Measurements from ENCODE around the gene LMNB1.
"Not testable (repeated sequence)": the region's sequence is repeated elsewhere in the genome, so short reads cannot be mapped to it uniquely, and the experiment has no call there.

Gene LMNB1

DNA sequence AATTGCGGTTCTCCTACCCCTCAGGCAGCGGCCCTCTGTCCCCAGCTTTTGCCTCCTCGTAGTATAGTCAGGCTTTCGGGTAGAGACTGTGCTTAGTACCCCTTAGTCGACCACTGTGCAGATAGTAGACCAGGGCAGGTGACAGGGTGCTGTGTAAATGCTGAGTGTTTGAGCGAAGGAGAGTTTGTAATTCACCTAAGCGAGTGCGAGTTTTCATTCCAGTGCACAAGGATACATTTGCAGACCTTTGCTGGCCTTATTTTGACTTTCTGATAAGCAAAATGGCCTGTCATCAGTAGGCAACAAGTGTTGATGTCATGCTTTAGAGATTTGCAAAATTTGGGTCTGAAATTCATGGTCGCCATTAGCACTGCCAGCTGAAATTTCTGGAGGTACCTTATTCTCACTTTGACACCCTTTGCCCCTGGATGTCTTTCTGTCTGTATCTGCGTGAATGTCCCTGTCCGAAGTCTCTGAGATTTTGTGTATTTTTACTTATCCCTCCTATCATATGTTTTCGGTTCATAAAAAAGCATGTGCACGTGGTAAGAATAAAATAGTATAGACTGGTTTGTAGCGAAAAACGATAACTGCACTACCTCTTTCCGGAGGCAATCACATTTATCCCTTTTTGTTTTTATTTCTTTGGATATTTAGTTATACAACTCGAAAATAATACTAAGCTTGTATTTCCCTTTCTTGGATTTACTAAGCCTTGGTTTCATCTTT, 1.9 kb downstream of the LMNB1 start:
- DNase-seq (ENCODE audit: low read depth), result no peak

DNA sequence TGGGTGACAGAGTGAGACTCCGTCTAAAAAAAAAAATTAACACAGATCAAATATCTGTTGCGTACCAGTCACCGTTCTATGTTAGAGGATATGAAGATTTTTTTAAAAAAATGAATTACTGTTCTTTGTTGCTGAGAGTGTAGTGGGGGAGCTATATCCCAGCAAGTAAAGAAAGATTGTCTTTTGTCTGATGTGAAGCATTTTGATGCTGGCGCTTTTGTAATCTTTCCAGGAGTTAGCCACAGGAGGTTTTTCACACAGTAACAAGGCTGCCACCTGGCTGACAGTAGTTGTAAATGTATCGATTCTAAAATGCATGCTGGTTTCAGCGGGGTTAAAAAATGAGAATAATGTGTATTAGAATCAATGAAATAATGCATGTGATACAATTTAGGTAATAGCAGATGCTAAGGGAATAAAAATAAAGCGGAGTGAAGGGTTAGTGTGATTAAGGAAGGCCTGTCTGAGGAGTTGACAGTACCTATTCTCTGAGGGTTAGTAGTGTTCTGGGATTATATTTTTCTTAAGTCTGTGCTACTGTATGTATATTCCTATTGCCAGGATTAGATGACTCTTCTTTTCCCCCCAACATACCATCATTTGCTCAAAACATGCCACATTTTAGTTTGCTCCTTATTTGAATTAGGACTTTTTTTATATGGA, 3.4 kb downstream of the LMNB1 start:
- peak; percentile 34 for DNase-seq (ENCODE audit: low read depth)

DNA sequence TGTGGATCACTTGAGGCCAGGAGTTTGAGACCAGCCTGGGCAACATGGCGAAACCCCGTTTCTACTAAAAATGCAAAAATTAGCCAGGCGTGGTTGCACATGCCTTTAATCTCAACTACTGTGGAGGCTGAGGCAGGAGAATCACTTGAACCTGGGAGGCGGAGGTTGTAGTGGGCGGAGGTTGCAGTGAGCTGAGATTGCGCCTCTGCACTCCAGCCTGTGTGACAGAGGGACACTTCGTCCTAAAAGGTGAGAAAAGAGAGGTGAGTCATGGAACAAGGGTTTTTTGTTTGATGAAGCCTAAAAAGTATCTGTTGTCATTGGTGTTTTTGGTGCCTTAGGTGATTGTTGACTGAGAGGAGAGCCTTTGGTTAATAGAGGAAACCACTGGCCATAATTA, 11.5 kb downstream of the LMNB1 start:
- not testable (repeated sequence) for DNase-seq (ENCODE audit: low read depth)

DNA sequence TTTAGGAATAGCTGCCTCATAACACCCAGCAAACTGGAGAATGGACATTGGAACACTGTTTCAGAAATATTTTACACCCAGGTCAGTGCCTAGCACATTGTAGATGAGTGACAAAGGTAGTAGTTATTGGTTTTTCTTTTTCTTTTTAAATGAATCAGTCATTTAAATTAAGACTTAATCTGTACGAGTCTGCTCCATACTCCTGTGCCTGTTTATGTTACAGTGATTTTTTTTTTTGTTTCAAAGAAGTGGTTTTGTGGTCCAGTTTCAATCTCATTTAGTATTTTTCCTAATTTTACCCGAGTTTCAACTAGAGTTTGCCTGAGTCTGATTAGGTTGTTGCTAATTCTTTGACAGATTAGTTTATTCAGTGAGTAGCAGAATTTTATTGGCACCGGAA, 16.2 kb downstream of the LMNB1 start:
- no peak for DNase-seq (ENCODE audit: low read depth)

DNA sequence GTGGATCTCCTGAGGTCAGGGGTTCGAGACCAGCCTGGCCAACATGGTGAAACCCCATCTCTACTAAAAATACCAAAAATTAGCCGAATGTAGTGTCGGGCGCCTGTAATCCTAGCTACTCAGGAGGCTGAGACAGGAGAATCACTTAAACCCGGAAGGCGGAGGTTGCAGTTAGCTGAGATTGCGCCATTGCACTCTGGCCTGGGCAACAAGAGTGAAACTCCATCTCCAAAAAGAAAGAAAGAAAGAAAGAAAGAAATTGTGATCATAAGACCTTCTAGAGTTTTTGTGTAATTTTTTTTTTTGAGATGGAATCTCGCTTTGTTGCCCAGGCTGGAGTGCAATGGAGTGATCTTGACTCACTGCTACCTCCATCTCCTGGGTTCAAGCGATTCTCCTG, 16.7 kb downstream of the LMNB1 start:
- DNase-seq (ENCODE audit: low read depth), result not testable (repeated sequence)

DNA sequence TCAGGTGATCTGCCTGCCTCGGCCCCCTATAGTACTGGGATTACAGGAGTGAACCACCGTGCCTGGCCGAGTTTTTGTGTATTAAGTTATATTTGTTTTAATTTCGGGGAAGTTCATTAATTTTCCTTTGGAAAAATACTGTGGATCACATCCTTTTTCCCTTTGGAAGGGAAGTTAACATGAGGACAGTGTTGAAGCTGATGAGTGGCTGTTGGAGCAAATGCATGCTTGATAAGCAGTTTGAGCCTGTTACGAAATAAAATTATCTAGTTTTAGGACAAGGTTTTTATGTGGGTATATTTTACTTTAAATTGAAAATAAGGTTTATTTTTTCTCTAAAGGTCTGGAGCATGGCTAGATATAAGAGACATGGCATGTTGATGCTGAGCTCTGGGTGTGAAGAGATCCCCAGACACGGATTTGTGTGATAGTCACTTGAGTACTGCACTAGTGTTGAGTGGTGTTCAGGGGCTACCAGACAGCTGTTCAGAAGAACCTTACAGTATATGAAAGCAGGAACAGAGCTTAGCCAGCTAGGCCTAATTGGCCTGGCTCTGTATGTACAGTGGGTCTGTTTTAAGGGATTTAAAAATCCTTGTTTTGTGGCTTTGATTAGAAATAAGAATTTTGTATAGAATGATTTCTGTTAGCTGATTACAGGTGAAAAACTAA, 17.4 kb downstream of the LMNB1 start:
- DNase-seq (ENCODE audit: low read depth), result no peak

DNA sequence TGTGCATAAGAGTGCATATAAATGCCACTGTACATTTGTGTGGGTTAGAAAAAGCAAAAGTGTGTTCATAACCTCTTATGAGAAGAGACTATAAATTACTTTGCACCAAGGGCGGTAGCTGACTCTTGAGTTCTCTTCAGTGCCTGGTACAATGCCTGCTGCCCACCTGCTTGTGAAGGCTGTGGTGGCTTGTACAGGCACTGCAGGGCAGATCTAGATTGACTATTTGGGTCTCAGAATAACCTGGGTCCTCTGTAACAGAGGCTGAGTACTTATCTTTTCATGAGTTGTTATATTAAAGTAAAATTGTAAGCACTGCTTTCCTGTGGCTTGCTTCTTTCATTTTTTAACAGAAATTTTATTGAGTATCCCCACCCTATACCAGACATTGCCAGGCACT, 22.8 kb downstream of the LMNB1 start:
- no peak for DNase-seq (ENCODE audit: low read depth)

DNA sequence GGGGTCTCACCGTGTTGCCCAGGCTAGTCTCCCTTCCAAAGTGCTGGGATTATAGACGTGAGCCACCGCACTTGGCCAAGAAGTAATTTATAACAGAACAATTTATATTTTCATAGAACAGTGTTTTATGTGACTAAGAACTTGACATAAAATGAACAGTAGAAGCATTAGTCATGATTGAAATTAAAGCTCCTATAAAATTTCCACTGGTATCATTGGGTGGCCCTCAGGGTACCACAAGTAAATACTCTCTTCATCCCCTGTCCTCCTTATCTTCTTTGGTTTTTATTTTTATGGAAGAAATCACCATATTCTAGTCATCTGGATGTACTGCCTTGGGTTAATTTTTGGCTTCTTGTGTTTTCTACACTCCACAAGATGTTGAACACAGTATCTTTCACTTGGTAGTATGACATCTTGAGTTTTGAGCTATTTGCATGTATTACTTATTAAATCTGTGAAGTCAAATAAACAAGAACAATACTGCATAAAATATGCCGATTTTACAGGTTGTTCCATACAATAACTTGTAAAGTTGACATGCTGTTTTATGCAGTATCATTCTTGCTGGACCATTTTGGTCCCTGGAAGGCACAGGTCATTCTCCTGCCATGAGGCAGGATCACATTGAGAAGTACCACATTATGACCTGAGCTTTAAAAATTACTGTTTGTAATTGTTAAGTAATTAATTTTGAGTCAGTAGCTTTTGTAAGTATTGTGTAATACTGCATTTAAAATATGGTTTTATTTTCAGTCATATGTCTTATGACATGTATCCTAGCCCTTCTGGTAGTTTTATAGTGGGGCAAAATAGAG, 24.4 kb downstream of the LMNB1 start:
- DNase-seq (ENCODE audit: low read depth), result no peak

DNA sequence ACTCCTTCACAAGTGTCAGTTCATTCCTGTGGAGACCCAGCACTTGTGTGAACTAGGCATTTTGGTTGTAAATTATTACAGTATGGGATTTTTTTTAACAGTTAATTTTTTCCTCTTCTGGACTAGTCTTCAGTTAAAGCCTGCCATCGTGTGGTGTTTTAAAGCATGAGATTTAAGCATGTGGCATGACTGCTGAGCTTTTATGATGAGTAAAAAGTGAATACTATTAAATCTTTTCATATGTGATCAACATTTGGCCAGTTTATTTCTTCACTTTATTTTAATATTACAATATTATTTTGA, 25.0 kb downstream of the LMNB1 start:
- no peak for DNase-seq (ENCODE audit: low read depth)

DNA sequence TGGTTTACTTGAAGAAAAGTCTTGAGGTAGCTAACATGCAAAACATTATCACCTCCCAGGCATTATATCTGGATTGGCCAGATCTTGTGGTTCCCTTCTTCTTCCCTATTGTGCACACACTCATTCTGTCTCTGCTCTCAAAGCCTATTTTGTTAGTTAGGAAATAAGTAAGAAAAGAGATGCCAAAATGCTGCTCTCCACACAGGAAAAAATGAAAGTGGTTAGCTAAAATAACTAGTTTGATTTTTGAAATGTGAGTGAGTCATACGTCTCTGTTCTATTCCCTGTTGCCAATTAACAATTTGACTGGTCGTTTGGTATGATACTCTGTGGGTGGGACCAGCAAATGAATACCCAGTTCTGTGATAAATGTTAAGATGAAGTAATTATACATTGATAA, 28.1 kb downstream of the LMNB1 start:
- DNase-seq (ENCODE audit: low read depth), result no peak

DNA sequence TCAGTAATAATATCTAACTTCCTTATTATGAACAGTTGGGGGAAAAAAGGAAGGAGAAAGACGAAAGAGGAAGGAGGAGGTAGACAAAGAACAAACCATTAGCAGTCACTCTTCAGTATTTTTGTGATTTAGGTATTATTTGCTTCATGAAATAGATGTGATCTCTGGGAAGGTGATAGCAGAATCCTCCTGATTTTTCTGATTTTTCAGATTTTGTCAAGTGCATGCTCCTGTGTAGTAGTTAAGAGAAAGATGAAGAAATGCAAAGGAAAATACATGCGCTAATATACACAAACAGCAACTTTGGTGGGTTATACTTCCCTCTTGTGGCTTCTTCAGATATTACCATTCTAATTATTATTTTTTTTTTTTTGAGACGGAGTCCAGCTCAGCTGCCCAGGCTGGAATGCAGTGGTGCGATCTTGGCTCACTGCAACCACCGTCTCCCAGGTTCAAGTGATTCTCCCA, 31.6 kb downstream of the LMNB1 start:
- DNase-seq (ENCODE audit: low read depth), result no peak

DNA sequence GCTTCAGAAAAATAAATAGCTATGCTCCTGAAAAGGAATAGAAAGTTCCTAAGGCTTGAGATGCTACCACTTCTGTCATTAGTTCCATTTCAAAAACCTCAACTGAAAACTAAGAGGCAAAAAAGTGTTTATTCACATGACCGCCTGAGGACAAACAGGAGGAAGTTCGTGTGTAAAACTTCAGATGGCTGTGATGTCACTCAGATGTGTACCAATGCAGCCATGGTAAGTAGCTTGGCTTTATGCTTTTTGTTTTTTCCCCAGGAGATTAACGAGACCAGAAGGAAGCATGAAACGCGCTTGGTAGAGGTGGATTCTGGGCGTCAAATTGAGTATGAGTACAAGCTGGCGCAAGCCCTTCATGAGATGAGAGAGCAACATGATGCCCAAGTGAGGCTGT, 33.0 kb downstream of the LMNB1 start:
- DNase-seq (ENCODE audit: low read depth), result no peak

DNA sequence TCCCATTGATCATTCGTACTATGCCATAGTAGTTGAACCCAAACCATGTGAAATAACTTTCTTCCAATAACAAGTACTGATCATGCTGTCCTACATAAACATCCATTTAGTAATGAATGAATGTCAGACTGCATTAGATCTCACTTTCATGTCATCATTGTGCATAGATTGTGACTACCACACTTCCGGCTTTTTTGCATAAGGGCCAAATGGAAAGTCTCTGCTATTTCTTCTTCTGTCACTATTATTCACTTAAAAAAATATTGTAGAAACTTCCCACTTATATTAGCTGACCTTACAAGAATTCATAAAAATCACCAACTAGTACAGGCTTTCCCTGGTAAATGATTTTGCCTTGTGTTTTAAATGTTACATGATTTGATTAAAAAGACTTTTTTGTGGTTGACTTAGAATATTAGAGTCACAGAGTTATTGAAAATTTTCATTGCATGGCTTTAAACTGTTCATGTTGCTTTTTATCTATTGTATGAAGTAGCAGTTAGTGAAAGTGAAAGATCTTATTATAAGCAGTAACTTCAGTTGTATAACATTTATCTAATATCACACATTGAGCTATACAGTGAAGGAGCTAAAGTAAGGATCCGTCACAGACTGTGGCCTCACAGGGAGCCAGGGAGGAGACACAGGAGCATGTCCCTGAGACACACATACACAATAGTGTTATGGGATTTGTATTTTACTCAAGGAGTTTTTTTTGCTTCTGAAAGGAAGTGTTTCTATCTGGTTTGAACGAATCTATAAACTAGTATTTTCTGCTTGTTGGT, 33.9 kb downstream of the LMNB1 start:
- no peak for DNase-seq (ENCODE audit: low read depth)

DNA sequence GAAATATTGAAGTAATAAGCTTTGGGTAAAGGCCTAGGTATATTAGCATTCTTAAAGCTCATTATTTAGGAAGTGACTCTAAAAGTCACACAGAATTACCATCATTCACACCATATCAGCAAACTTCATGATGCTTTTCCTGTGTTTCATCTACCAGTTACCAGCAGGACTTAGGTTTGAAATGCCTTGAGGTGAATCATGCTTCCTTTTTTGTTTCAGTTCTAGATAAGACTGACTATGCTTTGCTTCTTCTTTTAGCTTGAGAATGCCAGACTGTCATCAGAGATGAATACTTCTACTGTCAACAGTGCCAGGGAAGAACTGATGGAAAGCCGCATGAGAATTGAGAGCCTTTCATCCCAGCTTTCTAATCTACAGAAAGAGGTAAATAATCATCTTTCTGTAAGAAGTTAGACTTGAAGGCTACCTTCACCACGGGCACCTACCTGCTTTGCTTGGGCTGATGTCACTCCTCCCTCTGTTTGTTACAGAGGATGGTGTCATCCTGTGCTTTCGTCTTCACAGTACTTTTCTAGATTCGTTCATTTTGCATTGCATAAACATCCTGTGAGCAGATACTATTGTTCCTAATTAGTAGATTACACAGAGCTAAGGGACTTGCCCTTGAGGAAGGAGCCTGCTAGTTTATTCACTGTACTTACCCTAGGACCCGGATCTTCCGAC, 34.7 kb downstream of the LMNB1 start:
- DNase-seq (ENCODE audit: low read depth), result peak; percentile 75

DNA sequence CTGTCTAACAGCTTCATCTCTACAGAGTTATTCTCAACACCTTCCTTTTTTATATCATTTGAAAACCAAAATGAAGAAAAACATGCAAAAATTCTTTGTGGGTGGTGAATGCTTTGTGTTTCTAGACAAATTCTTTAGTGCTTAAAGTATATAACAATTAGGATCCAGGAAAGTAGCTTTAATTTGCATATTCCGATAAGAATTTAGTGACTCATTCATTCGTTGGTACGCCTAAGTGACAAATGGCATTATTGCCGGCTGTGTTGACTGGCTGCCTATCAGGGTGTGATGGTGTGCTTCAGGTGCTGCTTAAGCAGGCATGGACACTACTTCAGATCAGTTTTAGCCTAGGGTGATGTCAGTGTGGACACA, 35.2 kb downstream of the LMNB1 start:
- DNase-seq (ENCODE audit: low read depth), result no peak

DNA sequence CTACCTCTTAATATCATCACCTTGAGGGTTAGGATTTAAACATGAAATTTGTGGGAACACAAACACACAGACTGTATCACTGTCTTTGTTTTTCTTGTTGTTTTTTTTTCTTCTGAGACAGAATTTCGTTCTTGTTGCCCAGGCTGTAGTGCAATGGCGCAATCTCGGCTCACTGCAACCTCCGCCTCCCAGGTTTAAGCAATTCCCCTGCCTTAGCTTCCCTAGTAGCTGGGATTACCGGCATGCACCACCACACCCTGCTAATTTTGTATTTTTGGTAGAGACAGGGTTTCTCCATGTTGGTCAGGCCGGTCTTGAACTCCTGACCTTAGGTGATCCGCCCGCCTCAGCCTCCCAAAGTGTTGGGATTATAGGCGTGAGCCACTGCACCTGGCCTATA, 36.9 kb downstream of the LMNB1 start:
- not testable (repeated sequence) for DNase-seq (ENCODE audit: low read depth)

DNA sequence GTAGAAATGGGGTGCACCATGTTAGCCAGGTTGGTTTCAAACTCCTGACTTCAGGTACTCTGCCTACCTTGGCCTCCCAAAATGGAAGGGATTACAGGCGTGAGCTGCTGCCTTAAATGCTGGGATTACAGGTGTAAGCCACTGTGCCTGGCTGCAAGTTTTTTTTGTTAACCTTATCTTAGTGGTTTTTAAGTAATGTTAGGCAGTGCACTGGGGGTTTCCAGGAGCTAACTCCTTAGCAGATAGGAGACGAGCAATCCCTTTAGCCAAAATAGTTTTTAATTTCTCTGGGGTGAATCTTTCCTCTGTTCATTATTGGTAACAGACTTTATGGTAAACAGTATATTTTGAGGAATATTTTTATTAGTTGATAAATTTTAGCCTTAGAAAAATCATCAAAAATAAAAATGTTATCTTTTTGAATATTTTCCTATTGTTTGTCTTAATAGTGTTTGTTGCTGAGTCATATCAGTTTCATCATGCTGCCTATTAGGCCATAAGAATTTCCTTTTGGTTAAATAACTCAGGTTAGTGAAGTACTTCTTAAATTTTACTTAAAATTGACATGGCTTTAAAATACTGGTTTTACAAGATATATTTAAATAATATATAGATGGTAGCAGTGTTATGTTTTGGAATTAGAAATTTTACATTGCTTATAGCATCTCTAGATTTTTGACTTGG, 37.9 kb downstream of the LMNB1 start:
- no peak for DNase-seq (ENCODE audit: low read depth)

DNA sequence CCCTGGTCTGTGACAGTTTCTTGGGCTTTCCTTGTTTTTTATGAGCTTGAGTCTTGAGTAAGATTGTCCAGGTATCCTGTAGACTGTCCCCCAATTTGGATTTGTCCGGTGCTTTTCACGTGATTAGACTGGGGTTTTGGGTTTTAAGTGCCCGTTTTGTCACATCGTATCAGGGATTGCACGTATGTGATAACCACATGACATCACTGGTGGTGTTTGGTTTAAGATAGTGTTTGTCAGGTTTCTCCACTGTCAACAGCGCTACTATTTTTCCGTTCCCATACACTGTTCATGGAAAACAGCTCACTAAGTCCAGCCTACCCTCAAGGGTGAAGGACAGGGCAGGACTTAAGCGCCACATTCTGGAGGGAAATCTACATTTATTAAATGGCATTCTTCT, 39.7 kb downstream of the LMNB1 start:
- DNase-seq (ENCODE audit: low read depth), result no peak

DNA sequence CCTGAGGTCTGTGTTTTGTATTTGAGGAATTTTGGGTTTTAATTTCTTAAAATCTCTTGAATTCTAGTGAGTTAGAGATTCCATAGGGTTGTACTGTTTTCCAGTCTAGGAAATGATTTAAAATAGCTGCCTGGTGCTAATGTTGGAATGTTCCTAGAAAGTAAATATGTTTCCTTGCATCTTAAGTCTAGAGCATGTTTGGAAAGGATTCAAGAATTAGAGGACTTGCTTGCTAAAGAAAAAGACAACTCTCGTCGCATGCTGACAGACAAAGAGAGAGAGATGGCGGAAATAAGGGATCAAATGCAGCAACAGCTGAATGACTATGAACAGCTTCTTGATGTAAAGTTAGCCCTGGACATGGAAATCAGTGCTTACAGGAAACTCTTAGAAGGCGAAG, 41.8 kb downstream of the LMNB1 start:
- no peak for DNase-seq (ENCODE audit: low read depth)

DNA sequence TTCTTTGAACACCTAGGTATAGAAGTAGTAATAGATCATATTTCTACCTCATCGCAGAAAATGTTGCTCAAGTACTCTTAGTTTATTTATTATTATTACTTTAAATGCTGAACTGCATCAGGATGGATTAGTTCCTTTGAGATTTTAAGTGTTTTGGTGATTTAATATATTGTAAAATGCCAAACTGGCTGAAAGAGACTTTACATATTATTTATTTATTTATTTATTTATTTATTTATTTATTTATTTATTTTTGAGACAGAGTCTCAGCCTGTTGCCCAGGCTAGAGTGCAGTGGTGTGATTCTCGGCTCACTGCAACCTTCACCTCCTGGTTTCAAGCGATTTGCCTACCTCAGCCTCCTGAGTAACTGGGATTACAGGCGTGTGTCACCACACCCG, 42.3 kb downstream of the LMNB1 start:
- no peak for DNase-seq (ENCODE audit: low read depth)

Measured in non-pigmented ciliary epithelial cell (primary cell).